ENCODE results near the gene VPS37B.
A peak's percentile ranks its signal among the peaks of the same experiment; 100 is the strongest.

Gene VPS37B

DNA sequence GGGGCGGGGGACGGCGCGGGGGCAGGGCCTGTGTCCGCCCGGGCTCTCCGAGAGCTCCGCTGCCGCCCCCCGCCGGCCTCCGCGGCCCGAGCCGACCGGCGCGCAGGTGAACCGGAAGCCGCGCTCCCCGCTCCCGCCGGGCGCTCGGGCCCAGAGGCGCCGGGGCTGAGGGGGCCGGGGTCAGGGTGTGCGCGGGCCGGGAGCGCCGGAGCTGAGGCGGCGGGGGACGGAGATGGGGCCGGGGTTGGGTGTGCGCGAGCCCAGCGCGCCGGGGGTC, 60.2 kb downstream of the VPS37B start:
- in situ Hi-C loops (cut with MboI; ENCODE audit: low pct_unique_long_range_greater_than_20kb, low sequenced_read_pairs, unreplicated experiment): loop anchor here (25.0 kb wide), 1 partner anchor 402 kb away; the partner anchor contains the start of genes MPHOSPH9 and MTRFR
- TF ChIP-seq, protein P1, sequence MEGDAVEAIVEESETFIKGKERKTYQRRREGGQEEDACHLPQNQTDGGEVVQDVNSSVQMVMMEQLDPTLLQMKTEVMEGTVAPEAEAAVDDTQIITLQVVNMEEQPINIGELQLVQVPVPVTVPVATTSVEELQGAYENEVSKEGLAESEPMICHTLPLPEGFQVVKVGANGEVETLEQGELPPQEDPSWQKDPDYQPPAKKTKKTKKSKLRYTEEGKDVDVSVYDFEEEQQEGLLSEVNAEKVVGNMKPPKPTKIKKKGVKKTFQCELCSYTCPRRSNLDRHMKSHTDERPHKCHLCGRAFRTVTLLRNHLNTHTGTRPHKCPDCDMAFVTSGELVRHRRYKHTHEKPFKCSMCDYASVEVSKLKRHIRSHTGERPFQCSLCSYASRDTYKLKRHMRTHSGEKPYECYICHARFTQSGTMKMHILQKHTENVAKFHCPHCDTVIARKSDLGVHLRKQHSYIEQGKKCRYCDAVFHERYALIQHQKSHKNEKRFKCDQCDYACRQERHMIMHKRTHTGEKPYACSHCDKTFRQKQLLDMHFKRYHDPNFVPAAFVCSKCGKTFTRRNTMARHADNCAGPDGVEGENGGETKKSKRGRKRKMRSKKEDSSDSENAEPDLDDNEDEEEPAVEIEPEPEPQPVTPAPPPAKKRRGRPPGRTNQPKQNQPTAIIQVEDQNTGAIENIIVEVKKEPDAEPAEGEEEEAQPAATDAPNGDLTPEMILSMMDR (IDR thresholded peaks at IDR 0.05; ENCODE audit: extremely low read depth, insufficient read depth, missing control alignments): peak; percentile 21
- peak; percentile 87 for DNase-seq (ENCODE audit: low spot score)

- DNase-seq (ENCODE audit: low spot score): peak; percentile 88
- TF ChIP-seq, protein P1 (IDR thresholded peaks at IDR 0.05; ENCODE audit: extremely low read depth, insufficient read depth, missing control alignments): no peak
- in situ Hi-C loops (cut with MboI; ENCODE audit: low pct_unique_long_range_greater_than_20kb, low sequenced_read_pairs, unreplicated experiment): loop anchor here (25.0 kb wide), 1 partner anchor 402 kb away; the partner anchor contains the start of genes MPHOSPH9 and MTRFR
These were observed 60.8 kb downstream of the VPS37B start, which contains the start of gene HIP1R for GRCh38 chr12:122834921-122835749. HIP1R (plus strand) TSS chr12:122835457; CDS start chr12:122835551, 94 bp downstream.

DNA sequence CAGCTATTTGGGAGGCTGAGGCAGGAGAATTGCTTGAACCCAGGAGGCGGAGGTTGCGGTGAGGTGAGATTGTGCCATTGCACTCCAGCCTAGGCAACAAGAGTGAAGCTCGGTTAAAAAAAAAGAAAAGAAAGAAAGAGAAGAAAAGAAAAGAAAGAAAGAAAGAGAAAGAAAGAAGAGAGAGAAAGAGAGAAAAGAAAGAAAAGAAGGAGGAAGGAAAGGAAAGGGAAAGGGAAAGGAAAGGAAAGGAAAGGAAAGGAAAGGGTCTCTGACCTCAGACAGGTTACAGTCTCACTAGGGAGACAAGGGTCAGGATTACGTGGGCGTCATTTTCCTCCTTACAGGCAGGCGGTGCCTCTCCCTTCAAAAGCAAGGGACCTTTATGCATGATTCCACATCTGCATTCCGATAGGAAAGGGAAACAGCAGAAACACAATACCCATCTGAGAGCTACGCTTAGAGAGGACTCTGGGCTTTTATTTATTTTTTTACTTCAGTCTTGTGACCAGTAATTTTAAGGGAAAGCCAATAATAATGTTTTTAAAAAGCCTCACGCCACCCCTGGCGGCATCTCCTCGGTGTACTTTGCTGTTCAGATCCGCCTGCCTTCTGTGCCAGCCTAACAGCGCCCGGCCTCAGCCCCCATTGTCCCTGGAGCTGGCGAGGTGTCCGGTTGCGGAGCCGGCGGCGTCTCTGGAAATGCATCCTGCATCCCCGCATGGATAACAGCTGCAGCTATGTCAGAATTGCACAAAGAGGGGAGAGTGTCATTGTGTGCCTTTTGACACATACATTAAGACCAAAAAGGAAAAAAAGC, 61.6 kb downstream of the VPS37B start:
- in situ Hi-C loops (cut with MboI; ENCODE audit: low pct_unique_long_range_greater_than_20kb, low sequenced_read_pairs, unreplicated experiment): loop anchor here (25.0 kb wide), 1 partner anchor 403 kb away; the partner anchor contains the start of genes MPHOSPH9 and MTRFR
- DNase-seq (ENCODE audit: low spot score): peak; percentile 41
- TF ChIP-seq, protein P1 (IDR thresholded peaks at IDR 0.05; ENCODE audit: extremely low read depth, insufficient read depth, missing control alignments): no peak

GRCh38 chr12:122830517-122831214, 65.3 kb downstream of the VPS37B start:
- TF ChIP-seq, protein P1 (IDR thresholded peaks at IDR 0.05; ENCODE audit: extremely low read depth, insufficient read depth, missing control alignments): no peak
- no peak for DNase-seq (ENCODE audit: low spot score)
- in situ Hi-C loops (cut with MboI; ENCODE audit: low pct_unique_long_range_greater_than_20kb, low sequenced_read_pairs, unreplicated experiment): loop anchor here (25.0 kb wide), 1 partner anchor 407 kb away; the partner anchor contains the start of genes MPHOSPH9 and MTRFR

DNA sequence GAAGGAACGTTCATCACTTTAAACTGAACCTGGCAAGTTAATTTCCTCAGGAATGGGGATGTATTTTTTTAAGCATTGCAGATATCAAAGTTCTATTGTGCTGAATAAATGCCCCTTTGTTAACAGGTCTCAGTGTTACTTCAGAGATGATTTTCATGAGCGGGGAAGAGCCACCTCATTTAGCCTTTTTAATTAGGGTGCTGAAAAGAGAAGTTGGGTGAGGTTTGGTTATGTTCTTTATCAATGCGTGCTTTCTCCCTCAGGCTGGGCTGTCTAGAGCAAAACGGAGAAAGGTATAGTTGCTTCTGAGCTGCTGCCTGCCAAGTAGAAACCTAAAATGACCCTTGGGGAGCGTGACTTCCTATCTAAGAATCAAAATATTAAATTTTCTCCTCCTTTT, 68.7 kb downstream of the VPS37B start:
- DNase-seq (ENCODE audit: low spot score): peak; percentile 31
- TF ChIP-seq, protein P1 (IDR thresholded peaks at IDR 0.05; ENCODE audit: extremely low read depth, insufficient read depth, missing control alignments): no peak
- in situ Hi-C loops (cut with MboI; ENCODE audit: low pct_unique_long_range_greater_than_20kb, low sequenced_read_pairs, unreplicated experiment): loop anchor here (25.0 kb wide), 1 partner anchor 410 kb away; the partner anchor contains the start of genes MPHOSPH9 and MTRFR
